Right renal cortex interstitium (tissue), 3 donors: Measurements from ENCODE around the gene CHD2. TPM values are rescaled to one million over a fixed set of nuclear protein-coding genes. Genes with fewer than 3 reads are reported as not detected.
"Not testable (repeated sequence)": the region's sequence is repeated elsewhere in the genome, so short reads cannot be mapped to it uniquely, and the experiment has no call there.

ENCODE experiments used
- DNase-seq, 3 donors: peaks; one replicate each; pipeline ENCODE4 v3.0.0-alpha.2; 2013; ENCODE audit warnings: low read depth in 3 of 3, low spot score in 2 of 3
- polyA plus RNA-seq, 3 donors: library from polyadenylated mRNA; unstranded; fragments of 120-200 nt; gene quantifications; one replicate each; pipeline ENCODE4 v1.2.1, GENCODE V29; 2013; ENCODE audit not compliant: insufficient read length in 3 of 3

Gene CHD2
- polyA plus RNA-seq, 3 donors = 89.8 to 120 (median 105) TPM

DNA sequence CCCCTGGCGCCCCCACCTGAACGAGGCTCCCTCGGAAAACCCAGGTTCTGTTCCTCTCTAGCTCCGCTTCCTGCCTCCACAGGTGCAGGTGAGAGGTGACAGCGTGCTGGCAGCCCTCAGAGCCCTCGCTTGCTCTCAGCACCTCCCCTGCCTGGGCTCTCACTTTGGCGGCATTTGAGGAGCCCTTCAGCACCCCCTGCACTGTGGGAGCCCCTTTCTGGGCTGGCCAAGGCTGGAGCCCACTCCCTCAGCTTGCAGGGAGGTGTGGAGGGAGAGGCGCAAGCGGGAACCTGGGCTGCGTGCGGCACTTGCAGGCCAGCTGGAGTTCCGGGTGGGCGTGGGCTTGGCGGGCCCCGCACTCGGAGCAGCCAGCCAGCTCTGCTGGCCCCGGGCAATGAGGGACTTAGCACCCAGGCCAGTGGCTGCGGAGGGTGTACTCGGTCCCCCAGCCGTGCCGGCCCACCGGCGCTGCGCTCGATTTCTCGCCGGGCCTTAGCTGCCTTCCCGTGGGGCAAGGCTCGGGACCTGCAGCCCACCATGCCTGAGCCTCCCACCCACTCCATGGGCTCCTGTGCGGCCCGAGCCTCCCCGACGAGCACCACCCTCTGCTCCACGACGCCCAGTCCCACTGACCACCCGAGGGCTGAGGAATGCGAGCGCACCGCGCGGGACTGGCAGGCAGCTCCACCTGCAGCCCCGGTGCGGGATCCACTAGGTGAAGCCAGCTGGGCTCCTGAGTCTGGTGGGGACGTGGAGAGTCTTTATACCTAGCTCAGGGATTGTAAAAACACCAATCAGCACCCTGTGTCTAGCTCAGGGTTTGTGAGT lies 131.6 kb downstream of the CHD2 start:
- DNase-seq = not testable (repeated sequence)

GRCh38 chr15:93032515-93033206 lies 132.5 kb downstream of the CHD2 start:
- DNase-seq = not testable (repeated sequence)

DNA sequence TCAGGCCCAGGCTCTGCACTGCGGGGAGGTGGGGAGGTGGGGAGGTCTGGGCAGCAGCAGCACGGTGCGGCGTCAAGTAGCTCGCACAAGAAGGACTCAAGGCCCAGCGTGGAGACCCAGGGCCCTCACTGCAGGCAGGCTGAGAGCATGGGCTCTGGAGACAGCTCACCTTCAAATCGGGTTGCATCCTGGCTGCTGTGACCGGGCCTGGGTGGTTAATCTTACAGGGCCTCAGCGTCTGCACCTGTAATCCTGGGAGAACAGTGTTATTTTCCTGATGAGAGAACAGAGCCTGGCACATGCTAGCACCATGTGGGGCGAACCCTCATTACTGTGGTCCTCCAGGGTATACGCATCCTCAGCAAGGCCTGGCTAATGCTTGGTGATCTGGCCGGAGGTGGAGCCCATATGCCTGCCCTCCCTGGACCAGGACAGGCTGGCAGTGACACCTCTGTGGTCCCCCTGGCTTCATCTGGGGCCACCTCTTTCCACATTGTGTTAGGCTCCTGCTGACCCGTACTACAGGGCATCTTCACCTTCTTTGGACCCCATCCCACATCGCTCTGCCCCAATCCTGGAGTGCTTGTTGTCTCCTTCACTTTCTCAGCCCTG lies 133.4 kb downstream of the CHD2 start:
- DNase-seq = no peak

GRCh38 chr15:93034512-93034911 lies 134.4 kb downstream of the CHD2 start:
- DNase-seq = no peak

- no peak for DNase-seq
Observed at GRCh38 chr15:93035092-93035915, 135.2 kb downstream of the CHD2 start.

DNA sequence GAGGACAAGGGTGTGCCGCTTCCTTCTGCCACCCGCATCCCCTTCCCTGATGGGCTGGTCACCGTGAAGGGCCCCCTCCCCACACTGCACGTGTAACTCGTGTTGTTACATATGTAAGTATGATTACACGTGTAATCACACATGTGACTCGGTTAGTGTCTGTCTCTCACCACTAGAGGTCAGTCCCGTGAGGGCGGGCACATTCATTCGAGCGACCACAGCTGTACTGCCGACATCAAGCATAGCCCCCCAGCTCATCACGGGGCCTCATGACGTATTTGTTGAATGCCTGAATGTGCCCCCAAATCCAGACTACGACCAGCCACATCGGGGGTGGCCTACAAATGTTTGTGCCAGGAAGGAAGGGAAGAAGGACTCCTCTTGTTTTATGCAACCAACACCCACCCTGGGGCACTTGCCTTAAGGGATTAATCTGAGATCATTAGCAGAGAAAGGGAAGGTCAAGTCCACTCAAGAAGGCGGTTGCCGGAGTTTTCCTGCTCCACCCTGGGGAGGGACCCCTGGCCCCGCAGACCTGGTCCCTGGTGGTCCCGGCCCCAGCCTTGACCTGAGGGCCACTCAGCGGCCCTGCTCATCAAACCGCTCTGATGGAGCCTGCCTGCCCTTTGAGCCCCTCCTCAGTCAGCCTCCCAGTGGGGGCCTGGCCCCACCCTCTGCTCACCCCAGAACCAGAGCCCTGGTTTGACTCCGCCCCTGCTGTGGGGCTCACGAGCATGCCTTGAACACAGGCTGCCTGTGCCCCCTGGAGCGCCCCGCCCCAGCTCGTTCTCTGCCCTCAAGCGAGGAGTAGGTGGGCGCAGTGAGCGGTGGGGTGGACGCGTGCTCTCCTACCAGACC lies 136.1 kb downstream of the CHD2 start:
- no peak for DNase-seq

DNA sequence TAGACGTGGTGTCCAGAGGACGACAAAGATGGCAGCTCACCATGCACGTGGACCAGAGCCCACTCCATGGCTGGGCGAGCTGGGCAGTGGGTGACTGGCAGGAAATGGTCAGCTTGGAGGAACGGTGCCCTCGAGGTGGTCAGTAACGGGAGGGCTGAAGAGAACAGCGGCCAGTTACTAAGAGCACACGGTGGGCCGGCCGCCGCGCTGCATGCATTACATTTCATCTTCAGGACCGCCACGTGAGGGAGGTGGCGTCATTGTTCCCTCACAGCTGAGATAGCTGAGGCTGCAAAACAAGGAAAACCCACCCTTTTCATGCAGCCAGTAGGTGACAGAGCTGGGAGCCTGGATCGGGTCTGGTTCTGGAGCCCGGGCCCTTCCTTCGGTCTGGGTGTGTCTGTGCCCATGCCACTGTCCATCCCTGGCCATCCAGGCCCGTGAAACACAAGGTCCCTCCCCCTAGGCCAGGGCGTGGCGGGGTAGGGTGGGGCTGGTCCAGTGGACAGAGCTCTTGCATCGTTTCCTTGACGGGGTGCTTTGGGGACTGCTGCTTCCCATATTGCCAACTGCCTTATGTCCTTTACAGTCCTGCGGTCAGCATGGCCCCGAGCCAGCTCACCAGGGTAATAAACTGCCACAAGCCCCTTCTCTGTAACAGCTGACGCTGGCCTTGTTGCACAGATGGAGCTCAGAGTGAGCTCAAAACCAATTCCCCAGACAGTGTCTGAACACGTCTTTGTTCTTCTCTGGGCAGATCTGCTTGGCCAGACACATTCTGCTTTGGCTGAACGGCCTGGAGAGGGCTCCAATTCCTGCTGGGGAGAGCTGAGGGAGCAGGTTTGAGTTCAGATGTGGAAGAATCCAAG lies 137.1 kb downstream of the CHD2 start:
- DNase-seq = no peak

DNA sequence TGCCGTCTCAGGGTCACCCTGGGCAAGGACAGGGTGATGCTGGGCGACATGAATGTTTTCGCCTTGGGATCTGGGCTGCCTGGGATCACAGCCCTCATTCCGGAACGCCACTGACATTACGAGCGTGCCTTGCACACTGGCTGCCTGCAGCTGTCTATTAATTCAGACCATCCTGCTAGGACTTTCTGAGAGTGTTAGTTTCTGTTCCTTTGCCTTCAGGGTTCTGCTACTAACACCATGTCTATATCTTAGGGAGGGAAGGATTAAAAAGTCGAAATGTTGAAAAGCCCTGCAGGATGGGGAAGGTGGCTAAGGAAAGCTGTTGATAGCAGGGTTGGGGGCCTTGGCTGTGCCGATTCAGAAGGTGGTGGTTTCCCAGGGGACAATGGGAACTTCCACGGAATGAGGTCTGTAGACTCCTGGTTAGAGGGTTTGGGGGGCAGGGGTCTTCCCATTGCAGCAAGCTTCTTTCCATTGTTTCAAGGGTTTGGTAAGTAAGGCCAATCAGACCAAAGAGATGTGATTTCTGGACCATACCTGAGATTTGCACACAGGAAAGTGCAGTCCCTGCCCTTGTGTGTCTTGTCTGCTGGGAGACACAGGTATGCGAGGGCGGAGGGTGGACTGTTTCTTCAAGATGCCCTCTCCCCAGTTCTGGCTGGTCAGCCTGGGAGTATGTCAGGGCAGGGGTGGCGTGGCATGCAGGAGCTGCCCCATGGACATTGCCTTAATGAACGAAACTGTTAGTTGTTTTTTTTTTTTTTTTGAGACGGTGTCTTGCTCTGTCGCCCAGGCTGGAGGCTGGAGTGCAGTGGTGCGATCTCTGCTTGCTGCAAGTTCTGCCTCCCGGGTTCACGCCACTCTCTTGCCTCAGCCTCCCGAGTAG lies 137.9 kb downstream of the CHD2 start:
- DNase-seq = no peak

DNA sequence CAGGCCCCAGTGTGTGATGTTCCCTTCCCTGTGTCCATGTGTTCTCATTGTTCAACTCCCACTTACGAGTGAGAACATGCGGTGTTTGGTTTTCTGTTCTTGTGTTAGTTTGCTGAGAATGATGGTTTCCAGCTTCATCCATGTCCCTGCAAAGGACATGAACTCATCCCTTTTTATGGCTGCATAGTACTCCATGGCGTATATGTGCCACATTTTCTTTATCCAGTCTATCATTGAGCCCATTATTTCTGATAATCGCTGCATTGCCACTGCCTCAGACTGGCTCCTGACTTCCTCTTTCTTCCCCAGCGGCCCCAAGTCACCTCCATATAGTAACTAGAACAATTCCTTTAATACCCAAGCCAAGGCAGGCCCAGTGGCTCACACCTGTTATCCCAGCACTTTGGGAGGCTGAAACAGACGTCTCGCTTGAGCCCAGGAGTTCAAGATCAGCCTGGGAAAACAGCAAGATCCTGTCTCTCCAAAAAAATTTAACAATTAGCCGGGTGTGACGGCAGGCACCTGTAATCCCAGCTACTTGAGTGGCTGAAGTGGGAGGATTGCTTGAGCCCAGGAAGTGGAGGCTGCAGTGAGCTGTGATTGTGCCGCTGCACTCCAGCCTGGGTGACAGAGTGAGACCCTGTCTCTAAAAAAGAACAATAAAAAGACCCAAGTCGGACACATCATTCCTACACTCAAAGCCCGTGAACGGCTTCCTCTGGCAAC lies 139.6 kb downstream of the CHD2 start:
- not testable (repeated sequence) for DNase-seq

DNA sequence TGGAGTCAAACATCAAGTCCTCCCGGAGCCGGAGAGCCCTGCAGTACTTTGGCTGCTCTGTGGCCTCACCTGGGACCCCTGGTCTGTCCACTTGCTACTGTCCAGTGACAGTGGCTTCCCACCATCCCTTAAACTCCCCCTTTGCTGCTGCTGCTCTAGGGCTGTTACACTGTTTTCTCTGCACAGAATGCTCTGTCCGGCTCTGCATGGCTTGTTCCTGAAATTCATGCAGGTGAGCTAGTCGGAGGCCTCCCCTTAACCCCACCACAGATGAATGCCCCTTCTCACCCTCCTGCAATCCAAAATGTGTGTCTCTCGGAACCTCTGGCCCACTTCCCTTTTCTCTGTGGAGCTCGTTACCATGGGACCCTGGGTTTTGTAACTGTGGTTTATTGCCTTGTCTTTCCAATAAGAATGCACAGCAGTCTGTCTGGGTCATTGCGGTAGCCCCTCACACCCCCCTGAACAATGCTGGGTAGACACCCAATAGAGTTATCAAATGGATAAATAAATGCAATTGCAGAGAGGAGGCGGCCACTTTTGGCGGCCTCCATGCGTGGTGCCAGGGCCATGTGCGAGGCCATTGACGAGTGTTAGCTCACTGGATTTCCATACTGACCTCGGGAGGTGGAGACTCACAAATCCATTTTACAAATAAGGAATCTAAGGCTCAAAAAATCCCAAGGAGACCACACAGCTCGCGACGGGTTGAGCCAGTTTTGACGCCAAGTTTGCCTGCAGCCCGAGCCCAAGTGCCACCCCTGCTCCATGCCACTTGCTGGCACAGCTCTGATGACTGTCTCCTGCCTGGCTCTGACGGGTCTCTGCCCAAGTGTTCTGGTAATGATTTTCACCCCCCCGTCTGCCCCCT lies 140.4 kb downstream of the CHD2 start:
- DNase-seq = no peak

DNA sequence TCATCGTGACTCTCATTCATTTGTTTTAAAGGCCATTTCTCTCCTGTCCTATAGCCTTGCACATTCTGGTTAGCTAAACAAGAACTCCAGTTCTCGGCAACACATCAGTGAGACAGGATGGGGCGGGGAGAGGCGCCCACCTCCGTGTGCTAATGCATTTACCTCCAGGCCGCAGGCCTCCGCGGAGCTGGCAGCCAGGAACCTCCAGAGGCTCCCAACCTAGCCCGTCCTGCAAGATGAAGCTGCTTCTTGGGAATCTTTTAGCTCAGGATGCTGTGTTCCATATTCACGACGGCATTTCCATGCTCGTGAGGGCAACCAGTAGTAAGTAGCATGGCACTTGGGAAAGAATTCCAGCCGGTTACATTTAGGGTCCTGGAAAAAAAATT lies 141.0 kb downstream of the CHD2 start:
- DNase-seq = no peak

GRCh38 chr15:93042211-93042610 lies 142.1 kb downstream of the CHD2 start:
- DNase-seq = no peak

- no peak for DNase-seq
Observed at GRCh38 chr15:93042691-93043378, 142.7 kb downstream of the CHD2 start.

DNA sequence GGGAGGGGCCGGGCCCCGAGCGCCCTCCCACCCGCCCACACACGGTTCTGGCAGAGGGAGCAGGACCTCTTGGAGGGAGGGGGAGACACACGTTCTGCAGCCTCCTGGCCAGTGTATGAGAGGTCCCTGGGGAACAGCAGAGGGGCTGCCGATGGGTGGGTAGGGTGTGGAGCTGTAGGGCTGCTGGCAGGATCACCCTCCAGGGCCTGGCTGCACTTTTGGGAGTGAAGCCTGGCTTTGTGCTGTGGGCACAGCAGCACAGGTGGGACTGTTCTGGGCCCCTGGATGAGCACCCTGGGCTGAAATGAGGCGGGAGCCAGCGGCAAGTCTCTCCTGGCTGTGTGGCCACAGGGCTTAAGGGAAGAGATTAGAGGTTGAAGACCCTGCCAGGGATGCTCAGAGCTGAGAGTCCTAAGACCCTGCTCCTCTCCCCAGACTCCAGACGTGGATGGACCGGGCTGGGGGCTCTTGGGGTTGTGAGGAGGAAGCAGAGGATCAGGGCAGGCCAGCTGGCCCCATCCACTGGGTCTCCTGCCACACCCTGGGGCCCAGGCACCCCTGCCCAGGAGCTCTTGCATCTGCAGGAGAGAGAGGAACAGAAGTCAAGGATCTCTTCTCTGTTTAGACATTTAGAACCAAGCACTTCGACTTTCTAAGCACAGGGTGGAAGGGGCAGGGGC lies 143.6 kb downstream of the CHD2 start:
- DNase-seq = no peak
